HG02840 (cell line): Measurements from ENCODE around the gene MGAT5B.
A peak's percentile ranks its signal among the peaks of the same experiment; 100 is the strongest.

ENCODE experiments used
- ATAC-seq: cut with Tn5 transposase; IDR thresholded peaks from one replicate; pipeline ENCODE4 v1.9.1; 2021; ENCODE audit warnings: mild to moderate bottlenecking, moderate library complexity, moderate number of reproducible peaks; ENCODE audit not compliant: unreplicated experiment, low FRiP score

The MGAT5B gene

DNA sequence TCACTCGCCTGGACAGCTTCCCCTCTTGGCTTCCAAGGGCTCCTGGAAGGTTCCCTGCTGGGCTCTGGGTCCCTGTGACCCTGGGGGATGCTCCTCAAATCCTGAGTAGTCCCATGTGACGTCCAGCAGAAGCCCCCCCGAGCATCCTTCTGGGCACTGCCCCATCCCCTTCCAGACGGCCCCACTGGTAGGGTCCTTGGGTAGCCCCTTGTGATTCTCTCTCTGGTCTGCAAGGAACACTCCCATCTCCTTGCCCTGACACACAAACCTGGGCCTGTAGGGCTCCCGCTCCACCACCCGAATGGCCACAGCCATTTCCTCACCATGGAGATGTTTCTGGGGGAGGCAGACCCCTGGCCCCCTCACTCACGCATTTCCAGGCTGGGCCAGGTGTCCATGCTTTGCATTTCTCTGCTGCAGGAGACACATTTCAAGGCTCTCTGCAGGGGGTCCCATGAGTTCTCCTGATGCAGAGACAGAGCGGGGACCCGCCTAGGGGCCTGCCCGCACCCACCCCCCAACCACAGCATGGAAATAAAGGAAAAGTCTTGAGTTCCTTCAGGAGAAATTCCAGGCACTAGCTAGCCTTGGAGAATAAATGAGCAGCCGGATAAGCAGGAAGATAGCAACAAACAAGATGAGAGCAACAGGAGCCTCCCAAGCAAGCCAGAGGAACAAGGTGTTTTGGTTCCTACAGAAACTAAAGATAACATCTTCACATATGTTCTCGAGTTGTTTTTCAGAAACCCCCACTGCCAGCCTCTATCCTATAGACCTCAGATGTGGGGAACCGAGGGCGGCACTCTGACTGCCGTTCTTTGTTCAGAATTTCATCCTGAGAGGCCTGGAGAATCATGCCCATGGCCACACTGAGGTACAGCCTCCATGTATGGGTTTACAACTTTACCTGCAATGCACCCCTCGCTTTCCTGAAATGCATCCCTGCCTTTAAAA is 128.8 kb downstream of the MGAT5B start:
- ATAC-seq: no peak

DNA sequence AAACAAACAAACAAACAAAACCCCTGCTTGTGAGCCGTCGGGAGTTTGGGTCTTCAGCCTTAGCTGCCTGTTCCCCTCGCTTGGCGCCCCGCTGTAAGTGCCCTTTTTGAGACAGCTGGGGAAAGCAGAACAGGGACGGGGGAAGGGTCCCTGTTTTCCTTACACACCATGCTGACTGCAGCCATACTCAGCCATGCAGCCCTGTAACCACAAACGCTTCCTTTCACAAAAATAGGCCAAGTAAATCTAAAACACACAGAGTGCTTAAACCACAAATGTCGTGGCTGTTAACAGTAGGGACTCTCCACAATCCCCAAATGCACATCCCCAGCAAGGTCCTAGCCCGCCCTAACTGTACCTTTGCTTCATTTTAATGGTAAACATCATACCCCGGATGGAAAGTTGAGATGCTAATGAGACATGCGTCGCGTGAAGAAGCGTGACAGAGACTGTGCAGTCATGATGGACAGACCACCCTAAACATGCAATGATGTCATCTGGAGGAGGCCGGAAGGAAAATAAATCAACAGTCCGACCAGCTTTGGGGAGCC is 129.9 kb downstream of the MGAT5B start:
- ATAC-seq: peak; percentile 65

GRCh38 chr17:76998839-76999238 is 130.6 kb downstream of the MGAT5B start:
- no peak for ATAC-seq
